ENCODE data around the gene TESK2. TPM values are rescaled to one million over a fixed set of nuclear protein-coding genes. Genes with fewer than 3 reads are reported as not detected.

TESK2 gene
- total RNA-seq, 1 experiment from 2014 or later, result 1.5 TPM

GRCh38 chr1:45429561-45430159, 61.3 kb downstream of the TESK2 start:
- no peak for DNase-seq
- Histone ChIP-seq H3K36me3 (ENCODE audit: insufficient read depth, low read length) (no peaks in the 10 kb centered on the region), H2AFZ (ENCODE audit: low read length) (no peak overlapping the region), H3K27ac (ENCODE audit: low read length) (no peak overlapping the region), H3K9me3 (ENCODE audit: low read length) (no peaks in the 10 kb centered on the region), H3K4me1 (ENCODE audit: low read length) (peaks cover 6% of the 10 kb centered on the region), H4K20me1 (ENCODE audit: insufficient read depth, low read depth, low read length) (no peaks in the 10 kb centered on the region), H3K27me3 (ENCODE audit: low read length) (no peaks in the 10 kb centered on the region), H3K79me2 (ENCODE audit: low read length) (no peaks in the 10 kb centered on the region), H3K9me2 (replicated peaks; ENCODE audit: insufficient read depth, low read length) (no peaks in the 10 kb centered on the region), H3K4me3 (ENCODE audit: low read length) (no peak overlapping the region), H3K4me2 (ENCODE audit: low read depth, low read length, poor library complexity, severe bottlenecking) (no peak overlapping the region), H3K9ac (ENCODE audit: low read length) (no peak overlapping the region)

GRCh38 chr1:45423906-45424678, 66.9 kb downstream of the TESK2 start:
- no peak overlapping the region for H3K4me3 ChIP-seq (ENCODE audit: low read length)
- H3K79me2 ChIP-seq (ENCODE audit: low read length), result no peaks in the 10 kb centered on the region
- no peaks in the 10 kb centered on the region for H4K20me1 ChIP-seq (ENCODE audit: insufficient read depth, low read depth, low read length)
- no peaks in the 10 kb centered on the region for H3K9me3 ChIP-seq (ENCODE audit: low read length)
- no peak overlapping the region for H3K9ac ChIP-seq (ENCODE audit: low read length)
- H3K4me1 ChIP-seq (ENCODE audit: low read length), result no peaks in the 10 kb centered on the region; the same call in 1 of the 2 replicates
- no peak overlapping the region for H3K4me2 ChIP-seq (ENCODE audit: low read depth, low read length, poor library complexity, severe bottlenecking)
- H3K36me3 ChIP-seq (ENCODE audit: insufficient read depth, low read length), result no peaks in the 10 kb centered on the region
- H3K9me2 ChIP-seq (replicated peaks; ENCODE audit: insufficient read depth, low read length), result no peaks in the 10 kb centered on the region
- no peak overlapping the region for H2AFZ ChIP-seq (ENCODE audit: low read length)
- no peak overlapping the region for H3K27ac ChIP-seq (ENCODE audit: low read length)
- no peak for DNase-seq
- H3K27me3 ChIP-seq (ENCODE audit: low read length), result no peaks in the 10 kb centered on the region

GRCh38 chr1:45421935-45422334, 69.0 kb downstream of the TESK2 start:
- Histone ChIP-seq H3K9ac (ENCODE audit: low read length) (no peak overlapping the region), H3K79me2 (ENCODE audit: low read length) (no peaks in the 10 kb centered on the region), H3K4me1 (ENCODE audit: low read length) (no peaks in the 10 kb centered on the region; the same call in 1 of the 2 replicates), H3K4me3 (ENCODE audit: low read length) (no peak overlapping the region), H4K20me1 (ENCODE audit: insufficient read depth, low read depth, low read length) (no peaks in the 10 kb centered on the region), H3K27me3 (ENCODE audit: low read length) (no peaks in the 10 kb centered on the region), H2AFZ (ENCODE audit: low read length) (no peak overlapping the region), H3K4me2 (ENCODE audit: low read depth, low read length, poor library complexity, severe bottlenecking) (no peak overlapping the region), H3K9me2 (replicated peaks; ENCODE audit: insufficient read depth, low read length) (no peaks in the 10 kb centered on the region), H3K27ac (ENCODE audit: low read length) (no peak overlapping the region), H3K36me3 (ENCODE audit: insufficient read depth, low read length) (no peaks in the 10 kb centered on the region), H3K9me3 (ENCODE audit: low read length) (no peaks in the 10 kb centered on the region)
- no peak for DNase-seq

- no peak overlapping the region for H3K9ac ChIP-seq (ENCODE audit: low read length)
These were observed 76.2 kb downstream of the TESK2 start for GRCh38 chr1:45414746-45415145.

GRCh38 chr1:45412899-45413298, 78.1 kb downstream of the TESK2 start:
- Histone ChIP-seq H3K27me3 (ENCODE audit: low read length) (no peaks in the 10 kb centered on the region), H3K79me2 (ENCODE audit: low read length) (no peaks in the 10 kb centered on the region), H3K36me3 (ENCODE audit: insufficient read depth, low read length) (no peaks in the 10 kb centered on the region), H3K9me3 (ENCODE audit: low read length) (no peaks in the 10 kb centered on the region), H3K27ac (ENCODE audit: low read length) (no peak overlapping the region), H3K4me2 (ENCODE audit: low read depth, low read length, poor library complexity, severe bottlenecking) (no peak overlapping the region), H3K9ac (ENCODE audit: low read length) (no peak overlapping the region), H2AFZ (ENCODE audit: low read length) (no peak overlapping the region), H3K4me3 (ENCODE audit: low read length) (no peak overlapping the region), H4K20me1 (ENCODE audit: insufficient read depth, low read depth, low read length) (no peaks in the 10 kb centered on the region), H3K4me1 (ENCODE audit: low read length) (peaks cover 3% of the 10 kb centered on the region; the same call in 1 of the 2 replicates), H3K9me2 (replicated peaks; ENCODE audit: insufficient read depth, low read length) (no peaks in the 10 kb centered on the region)
- DNase-seq, result no peak

More at GRCh38 chr1:45414746-45415145, 76.2 kb downstream of the TESK2 start:
- Histone ChIP-seq H3K79me2 (ENCODE audit: low read length) (no peaks in the 10 kb centered on the region), H3K9me3 (ENCODE audit: low read length) (no peaks in the 10 kb centered on the region), H3K9me2 (replicated peaks; ENCODE audit: insufficient read depth, low read length) (no peaks in the 10 kb centered on the region), H3K27me3 (ENCODE audit: low read length) (no peaks in the 10 kb centered on the region), H3K36me3 (ENCODE audit: insufficient read depth, low read length) (no peaks in the 10 kb centered on the region), H4K20me1 (ENCODE audit: insufficient read depth, low read depth, low read length) (no peaks in the 10 kb centered on the region), H3K27ac (ENCODE audit: low read length) (no peak overlapping the region), H3K4me1 (ENCODE audit: low read length) (no peaks in the 10 kb centered on the region), H2AFZ (ENCODE audit: low read length) (no peak overlapping the region), H3K4me2 (ENCODE audit: low read depth, low read length, poor library complexity, severe bottlenecking) (no peak overlapping the region), H3K4me3 (ENCODE audit: low read length) (no peak overlapping the region)
- DNase-seq, result no peak

- H3K27ac ChIP-seq (ENCODE audit: low read length), result no peak overlapping the region
- peaks cover 3% of the 10 kb centered on the region; the same call in 1 of the 2 replicates for H3K4me1 ChIP-seq (ENCODE audit: low read length)
- H3K4me2 ChIP-seq (ENCODE audit: low read depth, low read length, poor library complexity, severe bottlenecking), result no peak overlapping the region
- no peaks in the 10 kb centered on the region for H3K79me2 ChIP-seq (ENCODE audit: low read length)
- no peak for DNase-seq
- no peaks in the 10 kb centered on the region for H3K27me3 ChIP-seq (ENCODE audit: low read length)
- H4K20me1 ChIP-seq (ENCODE audit: insufficient read depth, low read depth, low read length), result no peaks in the 10 kb centered on the region
- no peaks in the 10 kb centered on the region for H3K9me2 ChIP-seq (replicated peaks; ENCODE audit: insufficient read depth, low read length)
- no peaks in the 10 kb centered on the region for H3K36me3 ChIP-seq (ENCODE audit: insufficient read depth, low read length)
- H3K9ac ChIP-seq (ENCODE audit: low read length), result no peak overlapping the region
- no peak overlapping the region for H2AFZ ChIP-seq (ENCODE audit: low read length)
- no peak overlapping the region for H3K4me3 ChIP-seq (ENCODE audit: low read length)
- H3K9me3 ChIP-seq (ENCODE audit: low read length), result no peaks in the 10 kb centered on the region
These were observed 79.5 kb downstream of the TESK2 start for GRCh38 chr1:45411510-45411899.

- H4K20me1 ChIP-seq (ENCODE audit: insufficient read depth, low read depth, low read length), result no peaks in the 10 kb centered on the region
- no peaks in the 10 kb centered on the region for H3K9me3 ChIP-seq (ENCODE audit: low read length)
- H3K4me1 ChIP-seq (ENCODE audit: low read length), result peaks cover 3% of the 10 kb centered on the region; the same call in 1 of the 2 replicates
- no peak overlapping the region for H3K4me3 ChIP-seq (ENCODE audit: low read length)
- no peaks in the 10 kb centered on the region for H3K27me3 ChIP-seq (ENCODE audit: low read length)
- H3K79me2 ChIP-seq (ENCODE audit: low read length), result no peaks in the 10 kb centered on the region
- H3K9me2 ChIP-seq (replicated peaks; ENCODE audit: insufficient read depth, low read length), result no peaks in the 10 kb centered on the region
- H3K4me2 ChIP-seq (ENCODE audit: low read depth, low read length, poor library complexity, severe bottlenecking), result no peak overlapping the region
- no peak overlapping the region for H3K27ac ChIP-seq (ENCODE audit: low read length)
- DNase-seq, result no peak
- H2AFZ ChIP-seq (ENCODE audit: low read length), result no peak overlapping the region
- no peak overlapping the region for H3K9ac ChIP-seq (ENCODE audit: low read length)
- no peaks in the 10 kb centered on the region for H3K36me3 ChIP-seq (ENCODE audit: insufficient read depth, low read length)
These were observed 80.0 kb downstream of the TESK2 start for GRCh38 chr1:45410850-45411509.

GRCh38 chr1:45409276-45409675, 81.7 kb downstream of the TESK2 start:
- H3K9me2 ChIP-seq (replicated peaks; ENCODE audit: insufficient read depth, low read length), result no peaks in the 10 kb centered on the region
- H3K4me3 ChIP-seq (ENCODE audit: low read length), result no peak overlapping the region
- H3K79me2 ChIP-seq (ENCODE audit: low read length), result no peaks in the 10 kb centered on the region
- H3K36me3 ChIP-seq (ENCODE audit: insufficient read depth, low read length), result no peaks in the 10 kb centered on the region
- no peaks in the 10 kb centered on the region for H4K20me1 ChIP-seq (ENCODE audit: insufficient read depth, low read depth, low read length)
- no peak overlapping the region for H3K27ac ChIP-seq (ENCODE audit: low read length)
- DNase-seq, result no peak
- no peak overlapping the region for H2AFZ ChIP-seq (ENCODE audit: low read length)
- H3K27me3 ChIP-seq (ENCODE audit: low read length), result no peaks in the 10 kb centered on the region
- H3K9ac ChIP-seq (ENCODE audit: low read length), result no peak overlapping the region
- H3K4me1 ChIP-seq (ENCODE audit: low read length), result peaks cover 3% of the 10 kb centered on the region; the same call in 1 of the 2 replicates
- no peaks in the 10 kb centered on the region for H3K9me3 ChIP-seq (ENCODE audit: low read length)
- no peak overlapping the region for H3K4me2 ChIP-seq (ENCODE audit: low read depth, low read length, poor library complexity, severe bottlenecking)

Data from Karpas-422 (cell line).